Measurements from ENCODE around the gene APIP. TPM values are rescaled to one million over a fixed set of nuclear protein-coding genes. Genes with fewer than 3 reads are reported as not detected.

Gene APIP
- total RNA-seq, 2 experiments from 2014 or later, result 31.1 to 34.2 TPM

GRCh38 chr11:34874202-34874601 is 42.0 kb downstream of the APIP start:
- peaks cover 2% of the 10 kb centered on the region for H3K4me1 Mint-ChIP-seq (ENCODE audit: low read depth)
- peaks cover 2% of the 10 kb centered on the region for H3K36me3 Mint-ChIP-seq (ENCODE audit: low read depth)
- no peak for ATAC-seq
- H3K4me3 Mint-ChIP-seq, result no peak overlapping the region
- no peak for DNase-seq
- H3K27me3 Mint-ChIP-seq (ENCODE audit: low read depth), result no peaks in the 10 kb centered on the region
- H3K27ac Mint-ChIP-seq, result no peak overlapping the region
- POLR2A ChIA-PET, result no interaction called here
- H3K9me3 Mint-ChIP-seq (ENCODE audit: insufficient read depth), result no peaks in the 10 kb centered on the region
- CTCF ChIA-PET, result no interaction called here

GRCh38 chr11:34870548-34871196 is 45.5 kb downstream of the APIP start:
- ChIA-PET CTCF (interaction anchor here (2.2 kb wide), 1 partner anchor 11 kb away, joined by 5 read pairs; no protein-coding TSS in a partner anchor), POLR2A (no interaction called here)
- DNase-seq, result no peak
- peaks cover 2% of the 10 kb centered on the region for H3K36me3 Mint-ChIP-seq (ENCODE audit: low read depth)
- ATAC-seq, result no peak
- peaks cover 2% of the 10 kb centered on the region for H3K4me1 Mint-ChIP-seq (ENCODE audit: low read depth)
- no peaks in the 10 kb centered on the region for H3K9me3 Mint-ChIP-seq (ENCODE audit: insufficient read depth)
- no peak overlapping the region for H3K27ac Mint-ChIP-seq
- no peak overlapping the region for H3K4me3 Mint-ChIP-seq
- H3K27me3 Mint-ChIP-seq (ENCODE audit: low read depth), result peaks cover 1% of the 10 kb centered on the region

GRCh38 chr11:34869425-34869824 is 46.8 kb downstream of the APIP start:
- peaks cover 2% of the 10 kb centered on the region for H3K36me3 Mint-ChIP-seq (ENCODE audit: low read depth)
- POLR2A ChIA-PET, result no interaction called here
- no peak overlapping the region for H3K27ac Mint-ChIP-seq
- H3K9me3 Mint-ChIP-seq (ENCODE audit: insufficient read depth), result no peaks in the 10 kb centered on the region
- no peak for ATAC-seq
- H3K4me1 Mint-ChIP-seq (ENCODE audit: low read depth), result peaks cover 2% of the 10 kb centered on the region
- peaks cover 6% of the 10 kb centered on the region for H3K27me3 Mint-ChIP-seq (ENCODE audit: low read depth)
- no peak overlapping the region for H3K4me3 Mint-ChIP-seq
- CTCF ChIA-PET, result interaction anchor here (1.0 to 2.2 kb wide), 2 partner anchors 12 to 22 kb away, joined by 3 to 5 read pairs; no protein-coding TSS in a partner anchor
- no peak for DNase-seq

DNA sequence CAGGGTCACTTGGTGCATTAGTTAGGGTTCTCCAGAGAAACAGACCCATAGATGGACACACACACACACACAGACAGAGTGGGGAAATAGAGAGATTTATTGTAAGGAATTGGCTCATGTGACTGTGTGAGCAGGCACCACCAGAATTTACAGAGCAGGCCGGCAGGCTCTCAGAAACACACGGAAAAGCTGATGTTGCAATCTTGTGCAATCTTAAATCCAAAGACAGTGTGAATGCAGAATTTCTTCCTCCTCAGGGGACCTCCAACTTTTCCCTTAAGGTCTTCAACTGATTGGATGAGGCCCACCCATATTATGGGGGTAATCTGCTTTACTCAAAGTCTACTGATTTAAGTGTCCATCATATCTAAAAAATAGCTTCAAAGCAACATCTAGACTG is 49.8 kb downstream of the APIP start:
- peaks cover 13% of the 10 kb centered on the region for H3K27me3 Mint-ChIP-seq (ENCODE audit: low read depth)
- no peak overlapping the region for H3K27ac Mint-ChIP-seq
- no peaks in the 10 kb centered on the region for H3K36me3 Mint-ChIP-seq (ENCODE audit: low read depth)
- no peak overlapping the region for H3K4me3 Mint-ChIP-seq
- DNase-seq (no peak), ATAC-seq (no peak)
- CTCF ChIA-PET, result no interaction called here
- POLR2A ChIA-PET, result no interaction called here
- H3K4me1 Mint-ChIP-seq (ENCODE audit: low read depth), result peaks cover 2% of the 10 kb centered on the region
- no peaks in the 10 kb centered on the region for H3K9me3 Mint-ChIP-seq (ENCODE audit: insufficient read depth)

- no peak overlapping the region for H3K4me3 Mint-ChIP-seq
Measured at GRCh38 chr11:34865261-34865660, 50.9 kb downstream of the APIP start.

GRCh38 chr11:34864424-34864823 is 51.8 kb downstream of the APIP start:
- no peak overlapping the region for H3K27ac Mint-ChIP-seq
- CTCF ChIA-PET, result no interaction called here
- DNase-seq, result no peak
- no peak overlapping the region for H3K4me3 Mint-ChIP-seq
- peaks cover 13% of the 10 kb centered on the region for H3K27me3 Mint-ChIP-seq (ENCODE audit: low read depth)
- H3K36me3 Mint-ChIP-seq (ENCODE audit: low read depth), result no peaks in the 10 kb centered on the region
- H3K4me1 Mint-ChIP-seq (ENCODE audit: low read depth), result no peaks in the 10 kb centered on the region
- no peaks in the 10 kb centered on the region for H3K9me3 Mint-ChIP-seq (ENCODE audit: insufficient read depth)
- POLR2A ChIA-PET, result no interaction called here
- no peak for ATAC-seq

More at GRCh38 chr11:34865261-34865660, 50.9 kb downstream of the APIP start:
- Mint-ChIP-seq H3K36me3 (ENCODE audit: low read depth) (no peaks in the 10 kb centered on the region), H3K4me1 (ENCODE audit: low read depth) (no peaks in the 10 kb centered on the region), H3K27me3 (ENCODE audit: low read depth) (peaks cover 13% of the 10 kb centered on the region), H3K27ac (no peak overlapping the region), H3K9me3 (ENCODE audit: insufficient read depth) (no peaks in the 10 kb centered on the region)
- POLR2A ChIA-PET, result no interaction called here
- ATAC-seq (no peak), DNase-seq (no peak)
- CTCF ChIA-PET, result no interaction called here

DNA sequence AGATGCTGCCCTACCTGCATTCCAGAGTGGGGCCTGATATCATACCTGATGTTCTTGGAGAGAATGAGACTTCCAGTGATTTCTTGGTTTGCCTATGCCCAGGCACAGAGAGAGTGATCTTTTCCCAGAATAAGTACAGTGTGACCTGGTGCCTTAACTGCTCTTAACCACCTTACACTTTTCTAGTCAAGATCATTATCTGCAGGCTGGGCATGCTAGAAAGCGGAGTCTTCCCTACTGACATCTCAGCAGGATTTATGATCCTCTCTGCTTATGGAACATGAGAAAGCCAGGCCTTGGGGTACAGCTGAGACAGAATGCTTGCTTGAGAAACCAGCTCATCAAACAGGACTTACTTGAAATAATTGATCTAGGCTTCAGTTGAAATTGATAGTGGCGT is 53.1 kb downstream of the APIP start:
- ChIA-PET POLR2A (no interaction called here), CTCF (no interaction called here)
- peaks cover 13% of the 10 kb centered on the region for H3K27me3 Mint-ChIP-seq (ENCODE audit: low read depth)
- ATAC-seq, result no peak
- no peak overlapping the region for H3K4me3 Mint-ChIP-seq
- DNase-seq, result no peak
- H3K4me1 Mint-ChIP-seq (ENCODE audit: low read depth), result no peaks in the 10 kb centered on the region
- no peak overlapping the region for H3K27ac Mint-ChIP-seq
- no peaks in the 10 kb centered on the region for H3K9me3 Mint-ChIP-seq (ENCODE audit: insufficient read depth)
- no peaks in the 10 kb centered on the region for H3K36me3 Mint-ChIP-seq (ENCODE audit: low read depth)

GRCh38 chr11:34860518-34860917 is 55.7 kb downstream of the APIP start:
- H3K27ac Mint-ChIP-seq, result no peak overlapping the region
- H3K36me3 Mint-ChIP-seq (ENCODE audit: low read depth), result no peaks in the 10 kb centered on the region
- peaks cover 10% of the 10 kb centered on the region for H3K27me3 Mint-ChIP-seq (ENCODE audit: low read depth)
- H3K4me3 Mint-ChIP-seq, result no peak overlapping the region
- no peaks in the 10 kb centered on the region for H3K4me1 Mint-ChIP-seq (ENCODE audit: low read depth)
- POLR2A ChIA-PET, result no interaction called here
- DNase-seq (no peak), ATAC-seq (no peak)
- H3K9me3 Mint-ChIP-seq (ENCODE audit: insufficient read depth), result no peaks in the 10 kb centered on the region
- CTCF ChIA-PET, result no interaction called here

DNA sequence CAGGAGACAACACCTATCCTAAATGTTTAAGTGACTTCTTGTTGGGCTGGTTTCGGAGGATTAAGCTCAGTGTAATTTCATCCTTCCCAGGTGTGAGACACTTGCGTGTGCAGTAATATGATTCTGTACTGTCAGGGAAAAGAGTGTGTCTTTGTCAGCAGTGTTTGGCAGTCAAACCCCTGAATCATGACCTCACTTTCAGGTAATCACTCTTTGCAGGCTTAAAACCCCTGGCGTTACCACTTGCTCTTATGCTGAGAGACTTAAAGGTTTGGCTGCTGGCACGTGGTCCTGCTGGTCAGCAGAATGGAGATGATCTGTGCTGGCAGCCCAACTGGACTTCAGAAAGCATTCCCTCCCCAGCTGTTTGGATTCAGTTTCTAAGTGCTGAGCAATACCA is 56.1 kb downstream of the APIP start:
- ATAC-seq (no peak), DNase-seq (no peak)
- Mint-ChIP-seq H3K9me3 (ENCODE audit: insufficient read depth) (no peaks in the 10 kb centered on the region), H3K36me3 (ENCODE audit: low read depth) (no peaks in the 10 kb centered on the region), H3K4me3 (no peak overlapping the region), H3K27me3 (ENCODE audit: low read depth) (peaks cover 9% of the 10 kb centered on the region), H3K27ac (no peak overlapping the region), H3K4me1 (ENCODE audit: low read depth) (no peaks in the 10 kb centered on the region)
- CTCF ChIA-PET, result no interaction called here
- POLR2A ChIA-PET, result no interaction called here

GRCh38 chr11:34859496-34859895 is 56.7 kb downstream of the APIP start:
- no peak for DNase-seq
- no peaks in the 10 kb centered on the region for H3K4me1 Mint-ChIP-seq (ENCODE audit: low read depth)
- ATAC-seq, result no peak
- ChIA-PET POLR2A (no interaction called here), CTCF (no interaction called here)
- H3K27ac Mint-ChIP-seq, result no peak overlapping the region
- no peaks in the 10 kb centered on the region for H3K9me3 Mint-ChIP-seq (ENCODE audit: insufficient read depth)
- no peak overlapping the region for H3K4me3 Mint-ChIP-seq
- H3K36me3 Mint-ChIP-seq (ENCODE audit: low read depth), result no peaks in the 10 kb centered on the region
- H3K27me3 Mint-ChIP-seq (ENCODE audit: low read depth), result peaks cover 8% of the 10 kb centered on the region

- Mint-ChIP-seq H3K4me3 (no peak overlapping the region), H3K27me3 (ENCODE audit: low read depth) (peaks cover 2% of the 10 kb centered on the region), H3K4me1 (ENCODE audit: low read depth) (no peaks in the 10 kb centered on the region), H3K27ac (no peak overlapping the region), H3K36me3 (ENCODE audit: low read depth) (no peaks in the 10 kb centered on the region), H3K9me3 (ENCODE audit: insufficient read depth) (no peaks in the 10 kb centered on the region)
- POLR2A ChIA-PET, result no interaction called here
- ATAC-seq (no peak), DNase-seq (no peak)
- CTCF ChIA-PET, result no interaction called here
Measured at GRCh38 chr11:34857463-34857862, 58.7 kb downstream of the APIP start.

DNA sequence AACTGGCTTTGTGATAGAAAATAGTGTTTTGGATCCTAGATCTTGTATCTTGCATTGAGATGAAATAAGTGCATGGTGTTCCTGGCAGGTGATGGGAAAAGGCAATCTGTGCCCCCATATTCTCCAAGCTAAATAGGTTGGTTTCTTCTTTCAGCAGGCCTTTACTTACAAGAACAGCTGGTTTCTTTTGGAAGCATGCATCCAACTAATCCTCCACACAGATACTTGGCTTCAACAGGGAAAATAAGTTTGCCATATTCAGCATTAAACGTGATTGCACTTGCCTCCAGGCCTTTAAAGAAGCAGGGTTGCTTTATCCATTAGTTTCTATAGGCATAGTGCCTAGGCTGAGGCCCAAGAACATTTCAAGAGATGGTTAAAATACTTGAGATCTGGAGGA is 59.9 kb downstream of the APIP start:
- Mint-ChIP-seq H3K27me3 (ENCODE audit: low read depth) (peaks cover 5% of the 10 kb centered on the region), H3K4me1 (ENCODE audit: low read depth) (no peaks in the 10 kb centered on the region), H3K36me3 (ENCODE audit: low read depth) (no peaks in the 10 kb centered on the region), H3K9me3 (ENCODE audit: insufficient read depth) (no peaks in the 10 kb centered on the region), H3K4me3 (no peak overlapping the region), H3K27ac (no peak overlapping the region)
- CTCF ChIA-PET, result interaction anchor here (1.1 kb wide), 1 partner anchor 271 kb away, joined by 3 read pairs; no protein-coding TSS in a partner anchor
- ATAC-seq (no peak), DNase-seq (no peak)
- POLR2A ChIA-PET, result no interaction called here

DNA sequence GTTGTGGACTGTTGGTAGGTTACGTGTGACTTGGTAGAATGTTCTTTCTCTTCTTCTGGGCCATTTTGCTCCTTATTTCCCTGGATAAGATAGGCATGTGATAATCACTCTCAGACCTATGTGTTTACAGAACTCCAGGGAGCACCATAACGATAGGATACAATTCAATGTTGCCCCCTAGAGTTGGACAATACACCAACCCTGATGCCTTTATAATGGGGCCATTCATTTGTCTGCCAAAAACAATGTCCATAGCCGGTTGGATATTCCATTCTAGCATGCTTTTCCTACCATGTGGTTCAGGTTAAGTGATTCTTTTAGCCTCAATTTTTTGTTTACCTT is 60.5 kb downstream of the APIP start:
- Mint-ChIP-seq H3K9me3 (ENCODE audit: insufficient read depth) (no peaks in the 10 kb centered on the region), H3K4me1 (ENCODE audit: low read depth) (no peaks in the 10 kb centered on the region), H3K36me3 (ENCODE audit: low read depth) (no peaks in the 10 kb centered on the region), H3K27ac (no peak overlapping the region), H3K4me3 (no peak overlapping the region), H3K27me3 (ENCODE audit: low read depth) (peaks cover 6% of the 10 kb centered on the region)
- ChIA-PET POLR2A (no interaction called here), CTCF (interaction anchor here (1.1 kb wide), 1 partner anchor 270 kb away, joined by 3 read pairs; no protein-coding TSS in a partner anchor)
- ATAC-seq (no peak), DNase-seq (no peak)

Data from activated CD8-positive, alpha-beta T cell treated with anti-CD3 and anti-CD28 coated beads, Interleukin-2, amount 10 ng/mL, durations not matched to agents 7 days and 5 days (primary cell).